HUES48 (cell line): Measurements from ENCODE around the gene PPP4R2.
"Not testable (repeated sequence)": the region's sequence is repeated elsewhere in the genome, so short reads cannot be mapped to it uniquely, and the experiment has no call there.

Experiments
- H3K27ac ChIP-seq: one replicate; pipeline ENCODE4 v1.7.0; 2013; ENCODE audit warnings: low read depth, low read length, inconsistent platforms
- H3K27me3 ChIP-seq: 2 replicates; pipeline ENCODE4 v1.6.1; 2013; ENCODE audit warnings: mild to moderate bottlenecking, low read length; ENCODE audit not compliant: control insufficient read depth, insufficient read depth
- H3K36me3 ChIP-seq: 2 replicates; pipeline ENCODE4 v1.6.1; 2013; ENCODE audit warnings: low read length; ENCODE audit not compliant: control insufficient read depth, insufficient read depth
- H3K4me1 ChIP-seq: 2 replicates; pipeline ENCODE4 v1.6.1; 2013; ENCODE audit warnings: mild to moderate bottlenecking, low read length; ENCODE audit not compliant: control insufficient read depth, insufficient read depth
- H3K4me3 ChIP-seq: 2 replicates; pipeline ENCODE4 v1.5.1; 2013; ENCODE audit warnings: mild to moderate bottlenecking, low read depth, low read length
- H3K9ac ChIP-seq: 2 replicates; pipeline ENCODE4 v1.6.1; 2013; ENCODE audit warnings: mild to moderate bottlenecking, low read depth, low read length, moderate library complexity
- H3K9me3 ChIP-seq: 2 replicates; pipeline ENCODE4 v1.6.1; 2013; ENCODE audit warnings: low read length; ENCODE audit not compliant: control insufficient read depth, insufficient read depth

Gene PPP4R2

DNA sequence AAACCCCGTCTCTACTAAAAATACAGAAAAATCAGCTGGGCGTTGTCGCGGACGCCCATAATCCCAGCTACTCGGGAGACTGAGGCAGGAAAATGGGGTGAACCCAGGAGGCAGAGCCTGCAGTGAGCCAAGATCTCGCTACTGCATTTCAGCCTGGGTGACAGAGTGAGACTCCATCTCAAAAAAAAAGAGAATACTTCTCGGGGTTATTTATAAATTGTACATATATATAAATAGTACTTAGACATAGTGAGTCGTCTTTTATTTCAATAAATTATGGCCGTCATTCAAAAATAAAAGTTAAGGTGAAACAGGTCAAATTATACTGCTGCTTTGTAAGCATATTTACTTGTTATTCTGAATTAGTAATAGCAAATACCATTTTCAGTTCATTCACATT lies 52.7 kb downstream of the PPP4R2 start:
- H3K36me3 ChIP-seq, result peaks cover 8% of the 10 kb centered on the region; the same call in 1 of the 2 replicates
- H3K4me3 ChIP-seq, result no peak overlapping the region
- H3K27ac ChIP-seq, result no peak overlapping the region
- no peak overlapping the region for H3K9ac ChIP-seq
- no peaks in the 10 kb centered on the region for H3K9me3 ChIP-seq
- H3K27me3 ChIP-seq, result no peaks in the 10 kb centered on the region
- peaks cover 24% of the 10 kb centered on the region for H3K4me1 ChIP-seq

DNA sequence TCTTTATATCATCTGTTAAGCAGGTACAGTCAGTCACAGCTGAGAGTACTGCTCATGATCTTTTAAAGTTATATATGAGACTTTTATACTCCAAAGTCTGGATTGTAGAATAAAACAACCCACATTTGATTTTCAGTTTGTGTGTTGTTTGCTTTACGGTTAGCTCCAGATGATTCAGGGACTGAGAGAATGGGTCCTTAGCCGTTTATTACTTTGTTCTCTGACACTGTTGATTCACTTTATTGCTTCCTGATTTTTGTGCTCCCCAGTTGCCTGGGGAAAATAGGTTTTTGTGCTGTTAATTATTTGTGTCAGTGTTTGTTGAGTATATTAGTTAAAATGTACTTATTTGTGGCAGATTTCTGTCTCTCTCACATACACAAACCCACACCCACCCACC lies 56.2 kb downstream of the PPP4R2 start:
- Histone ChIP-seq H3K4me1 (no peaks in the 10 kb centered on the region; the same call in 1 of the 2 replicates), H3K9ac (no peak overlapping the region), H3K27ac (no peak overlapping the region), H3K36me3 (peaks cover 8% of the 10 kb centered on the region; the same call in 1 of the 2 replicates), H3K27me3 (no peaks in the 10 kb centered on the region), H3K4me3 (no peak overlapping the region), H3K9me3 (no peaks in the 10 kb centered on the region)

DNA sequence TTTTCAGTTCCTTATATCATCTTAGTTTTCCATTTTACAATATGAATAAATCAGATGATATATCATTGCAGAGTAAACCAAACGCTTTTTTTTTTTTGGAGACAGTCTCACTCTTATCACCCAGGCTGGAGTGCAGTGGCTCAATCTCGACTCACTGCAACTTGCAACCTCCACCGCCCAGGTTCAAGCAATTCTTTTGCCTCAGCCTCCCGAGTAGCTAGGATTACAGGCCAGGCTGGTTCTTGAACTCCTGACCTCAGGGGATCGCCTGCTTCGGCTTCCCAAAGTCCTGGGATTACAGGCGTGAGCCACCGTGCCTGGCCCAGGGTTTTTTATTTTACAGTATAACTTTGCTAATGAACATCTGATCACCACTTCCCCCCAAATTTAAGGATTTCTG lies 59.0 kb downstream of the PPP4R2 start:
- H3K4me3 ChIP-seq, result no peak overlapping the region
- no peaks in the 10 kb centered on the region for H3K27me3 ChIP-seq
- no peaks in the 10 kb centered on the region for H3K9me3 ChIP-seq
- H3K36me3 ChIP-seq, result peaks cover 16% of the 10 kb centered on the region
- H3K9ac ChIP-seq, result no peak overlapping the region
- no peaks in the 10 kb centered on the region; the same call in 1 of the 2 replicates for H3K4me1 ChIP-seq
- H3K27ac ChIP-seq, result no peak overlapping the region

DNA sequence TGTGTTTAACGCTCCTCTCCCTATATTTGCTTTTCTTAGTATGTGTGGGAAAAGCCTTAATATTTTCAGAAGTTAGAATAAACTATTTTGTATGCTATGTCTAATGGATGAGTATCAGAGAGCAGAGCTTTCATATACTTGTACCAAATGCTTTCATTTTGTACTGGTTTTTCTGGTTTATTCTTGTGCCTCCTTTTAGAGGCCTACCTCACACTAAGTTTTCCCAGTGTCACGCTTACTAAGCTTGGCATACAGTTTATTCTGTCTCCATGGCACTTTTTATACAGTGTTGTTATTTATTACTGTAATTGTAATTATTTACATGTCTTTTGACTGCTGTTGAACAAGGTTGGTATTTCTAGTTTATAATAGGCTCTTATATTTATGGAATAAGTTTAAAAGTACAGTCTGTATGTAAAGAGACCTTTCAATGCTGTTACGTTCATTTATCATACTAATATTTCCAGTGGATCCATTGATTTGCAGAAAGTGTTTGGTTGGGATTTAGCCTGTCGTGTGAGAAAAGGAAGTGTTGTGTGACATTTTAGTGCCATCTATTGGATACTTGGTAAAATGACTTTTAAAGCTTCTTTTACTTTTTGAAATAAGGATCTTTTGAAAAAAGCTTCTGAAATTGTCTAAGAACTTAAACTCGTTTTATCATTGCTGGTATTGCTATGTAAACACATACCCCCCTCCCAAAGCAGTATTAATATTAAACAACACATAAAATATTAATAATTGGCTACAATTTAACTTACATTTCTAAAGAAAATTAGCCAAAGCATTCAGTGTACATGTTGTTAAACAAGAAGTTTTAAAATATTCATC lies 59.6 kb downstream of the PPP4R2 start:
- Histone ChIP-seq H3K27ac (no peak overlapping the region), H3K4me3 (no peak overlapping the region), H3K27me3 (no peaks in the 10 kb centered on the region), H3K9ac (no peak overlapping the region), H3K9me3 (no peaks in the 10 kb centered on the region), H3K36me3 (peaks cover 23% of the 10 kb centered on the region), H3K4me1 (no peaks in the 10 kb centered on the region; the same call in 1 of the 2 replicates)

DNA sequence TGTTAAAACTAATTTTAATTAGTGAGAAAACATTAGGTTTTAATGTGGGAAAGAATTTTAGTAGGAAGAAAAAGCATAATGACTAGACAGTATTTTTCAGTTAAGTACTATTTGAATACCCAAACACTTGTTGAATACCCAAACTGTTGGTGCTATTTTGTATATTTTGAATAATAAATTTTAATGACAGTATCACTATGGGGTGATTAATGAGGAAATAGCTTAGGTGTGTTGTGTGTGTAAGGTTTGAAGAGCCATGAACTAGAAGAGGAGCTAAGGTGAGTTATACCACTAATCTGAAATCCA lies 60.2 kb downstream of the PPP4R2 start:
- Histone ChIP-seq H3K4me3 (no peak overlapping the region), H3K9me3 (no peaks in the 10 kb centered on the region), H3K27me3 (no peaks in the 10 kb centered on the region), H3K36me3 (peaks cover 29% of the 10 kb centered on the region), H3K27ac (no peak overlapping the region), H3K9ac (no peak overlapping the region), H3K4me1 (no peaks in the 10 kb centered on the region; the same call in 1 of the 2 replicates)

DNA sequence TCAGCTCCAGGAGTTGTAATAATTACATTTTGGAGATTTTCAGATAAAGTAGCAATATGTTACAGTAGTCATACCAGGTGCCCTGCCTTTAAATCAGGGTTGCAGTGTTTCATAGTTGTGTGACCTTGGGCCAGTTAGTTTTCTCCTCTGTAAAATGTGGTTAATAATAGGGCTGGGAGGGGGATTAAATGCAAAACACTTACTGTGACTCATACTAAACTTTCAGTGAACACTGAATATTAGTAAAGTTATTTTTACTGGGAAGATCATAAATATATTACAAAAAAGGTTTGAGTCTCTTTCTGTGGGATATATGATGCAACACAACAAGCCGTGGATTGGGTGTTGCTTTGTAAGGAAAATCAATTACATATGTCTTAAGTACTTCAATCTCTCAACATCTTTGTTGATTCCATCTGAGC lies 63.7 kb downstream of the PPP4R2 start:
- Histone ChIP-seq H3K4me1 (no peaks in the 10 kb centered on the region; the same call in 1 of the 2 replicates), H3K27me3 (no peaks in the 10 kb centered on the region), H3K9ac (no peak overlapping the region), H3K4me3 (no peak overlapping the region), H3K9me3 (no peaks in the 10 kb centered on the region), H3K27ac (no peak overlapping the region), H3K36me3 (peaks cover 64% of the 10 kb centered on the region)

DNA sequence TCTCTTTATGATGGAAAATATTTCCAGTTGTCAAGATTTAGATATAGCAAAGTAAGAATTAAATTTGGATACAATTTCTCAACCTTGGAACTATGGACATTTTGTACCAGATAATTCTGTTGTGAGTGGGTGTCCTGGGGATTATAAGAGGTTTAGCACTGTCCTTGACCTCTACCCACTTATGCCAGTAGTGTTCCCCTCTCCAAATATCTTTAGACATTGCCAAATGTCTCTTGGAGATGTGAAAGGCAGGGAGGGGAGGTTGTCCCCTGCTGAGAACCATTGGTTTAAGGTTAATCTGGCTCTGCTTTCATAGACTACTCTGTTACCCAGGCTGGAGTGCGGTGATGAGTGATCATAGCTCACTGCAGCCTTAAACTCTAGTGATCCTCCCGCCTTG lies 64.8 kb downstream of the PPP4R2 start, which contains the start of gene EBLN2:
TSS of gene EBLN2 (plus strand) at position 244 of the 400 bp plus-strand sequence. CDS start 423 bp downstream, outside the sequence.
- peaks cover 72% of the 10 kb centered on the region for H3K36me3 ChIP-seq

DNA sequence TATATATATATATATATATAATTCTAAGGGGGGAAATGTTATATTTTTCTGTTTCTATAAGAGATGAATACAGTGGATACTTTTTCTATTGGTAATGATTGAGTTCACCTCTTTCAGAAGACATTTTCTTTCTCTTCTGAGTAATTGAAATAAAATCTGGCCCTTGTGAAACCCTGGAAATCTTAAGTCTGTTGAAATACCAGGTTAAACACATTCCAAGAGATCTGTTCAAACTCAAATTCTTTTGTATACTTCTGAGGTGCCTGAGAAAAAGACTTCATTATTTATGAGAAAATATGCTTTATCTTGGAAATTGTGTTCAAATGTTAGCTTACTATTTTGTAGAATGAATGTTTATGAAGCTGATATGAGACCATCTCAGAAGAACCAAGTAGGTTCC lies 69.6 kb downstream of the PPP4R2 start:
- not testable (repeated sequence) for H3K27me3 ChIP-seq, H3K9ac ChIP-seq, H3K9me3 ChIP-seq, H3K27ac ChIP-seq, H3K4me3 ChIP-seq
- H3K4me1 ChIP-seq, result peaks cover 11% of the 10 kb centered on the region
- peaks cover 67% of the 10 kb centered on the region for H3K36me3 ChIP-seq

More for the DNA sequence above, 64.8 kb downstream of the PPP4R2 start, which contains the start of gene EBLN2:
- Histone ChIP-seq H3K9ac (no peak within 1 kb of the TSS), H3K4me1 (no peaks in the 10 kb centered on the region), H3K9me3 (no peaks in the 10 kb centered on the region), H3K27ac (no peak within 1 kb of the TSS), H3K27me3 (no peaks in the 10 kb centered on the region), H3K4me3 (no peak within 1 kb of the TSS)

DNA sequence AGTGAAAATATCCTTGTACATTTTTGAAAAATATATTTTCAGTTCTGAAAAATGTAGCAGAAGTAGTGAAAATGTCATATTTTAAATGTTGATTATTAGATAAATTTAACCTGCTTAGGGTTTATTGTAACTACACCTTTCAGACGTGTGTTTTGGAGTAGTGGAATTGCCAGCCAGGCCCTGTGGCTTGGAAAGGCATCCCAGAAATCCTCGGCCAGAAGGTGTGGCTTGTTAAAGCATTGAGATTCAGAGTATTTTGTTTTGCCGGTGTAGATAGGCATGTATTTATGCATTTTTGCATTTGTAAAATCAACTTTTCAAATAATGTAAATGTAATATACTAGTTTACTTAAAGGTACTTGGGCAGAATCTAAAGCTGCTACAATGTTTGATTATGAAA lies 71.8 kb downstream of the PPP4R2 start:
- H3K4me3 ChIP-seq, result no peak overlapping the region

DNA sequence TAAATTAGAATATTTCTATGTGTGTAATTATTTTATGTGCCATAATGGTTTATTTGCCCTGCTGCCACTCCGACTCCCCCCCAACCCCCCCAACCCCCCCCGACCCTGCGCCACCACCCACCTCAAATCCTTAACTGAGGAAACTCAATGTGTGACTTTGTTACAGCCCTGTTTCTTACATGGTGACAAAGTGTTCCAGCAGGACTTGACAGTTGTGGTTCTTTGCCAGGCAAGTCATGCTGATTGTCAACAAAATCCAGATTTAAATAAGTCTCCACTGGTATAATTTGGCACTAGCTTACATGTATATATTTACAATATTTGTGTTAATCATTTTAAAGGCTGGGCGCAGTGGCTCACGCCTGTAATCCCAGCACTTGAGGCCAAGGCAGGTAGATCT lies 72.6 kb downstream of the PPP4R2 start:
- Histone ChIP-seq H3K27ac (no peak overlapping the region), H3K4me1 (peaks cover 17% of the 10 kb centered on the region), H3K9me3 (no peaks in the 10 kb centered on the region)

More for the DNA sequence above, 71.8 kb downstream of the PPP4R2 start:
- Histone ChIP-seq H3K36me3 (peaks cover 45% of the 10 kb centered on the region), H3K27ac (no peak overlapping the region), H3K4me1 (peaks cover 17% of the 10 kb centered on the region), H3K27me3 (no peaks in the 10 kb centered on the region), H3K9ac (no peak overlapping the region), H3K9me3 (no peaks in the 10 kb centered on the region)

DNA sequence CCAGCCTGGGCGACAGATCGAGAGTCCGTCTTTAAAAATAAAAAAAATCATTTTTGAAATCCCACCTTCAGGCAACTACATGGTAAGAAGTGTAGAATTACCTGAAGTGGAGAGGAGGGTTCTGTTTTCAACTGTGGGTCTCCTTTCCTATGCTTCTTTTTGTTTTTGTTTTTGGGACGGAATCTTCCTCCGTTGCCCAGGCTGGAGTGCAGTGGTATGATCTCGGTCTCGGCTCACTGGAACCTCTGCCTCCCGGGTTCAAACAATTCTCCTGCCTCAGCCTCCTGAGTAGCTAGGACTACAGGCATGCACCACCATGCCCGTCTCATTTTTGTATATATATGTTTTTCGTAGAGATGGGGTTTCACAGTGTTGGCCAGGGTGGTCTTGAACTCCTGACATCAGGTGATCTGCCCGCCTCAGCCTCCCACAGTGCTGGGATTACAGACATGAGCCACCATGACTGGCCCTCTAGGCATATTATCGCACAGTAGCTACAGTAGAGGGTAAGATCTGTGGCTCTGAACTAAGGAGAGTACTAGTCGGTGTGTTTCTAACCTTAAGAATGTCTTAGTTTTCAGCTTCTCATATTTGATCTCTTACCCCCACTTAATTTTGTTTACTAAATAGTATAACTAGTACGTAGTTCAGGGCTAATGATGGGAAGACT lies 73.3 kb downstream of the PPP4R2 start:
- Histone ChIP-seq H3K27ac (no peak overlapping the region), H3K27me3 (no peaks in the 10 kb centered on the region), H3K4me1 (peaks cover 17% of the 10 kb centered on the region)

More for the DNA sequence above, 72.6 kb downstream of the PPP4R2 start:
- Histone ChIP-seq H3K4me3 (no peak overlapping the region), H3K9ac (no peak overlapping the region), H3K27me3 (no peaks in the 10 kb centered on the region), H3K36me3 (peaks cover 37% of the 10 kb centered on the region)

More for the DNA sequence above, 73.3 kb downstream of the PPP4R2 start:
- H3K9ac ChIP-seq, result no peak overlapping the region
- H3K36me3 ChIP-seq, result peaks cover 30% of the 10 kb centered on the region
- no peaks in the 10 kb centered on the region for H3K9me3 ChIP-seq
- H3K4me3 ChIP-seq, result no peak overlapping the region
